Neutrophil (primary cell): ENCODE measurements around the gene WDR86.

ENCODE experiments used
- H3K27ac ChIP-seq: fragments of 200-600 bp; sonication (generic); 2 replicates; pipeline ENCODE4 v1.5.1; 2016; ENCODE audit warnings: mild to moderate bottlenecking, moderate library complexity
- H3K27me3 ChIP-seq: fragments of 200-600 bp; sonication (generic); 2 replicates; pipeline ENCODE4 v1.6.0; 2016; ENCODE audit warnings: mild to moderate bottlenecking
- H3K36me3 ChIP-seq: fragments of 200-600 bp; sonication (generic); 2 replicates; pipeline ENCODE4 v1.5.1; 2017
- H3K4me1 ChIP-seq, 2 experiments: fragments of 200-600 bp in 1 of 2; sonication (generic) in 1 of 2; 1 replicate in 1 of 2; 2 replicates in 1 of 2; pipeline versions ENCODE4 v1.5.1 to v1.6.1; 2013 to 2016; ENCODE audit warnings: low read depth in 1 of 2, low read length in 1 of 2, mild to moderate bottlenecking in 1 of 2, moderate library complexity in 1 of 2; ENCODE audit not compliant: control insufficient read depth in 1 of 2, insufficient read depth in 1 of 2
- H3K4me3 ChIP-seq, 2 experiments: fragments of 200-600 bp in 1 of 2; sonication (generic) in 1 of 2; 1 replicate in 1 of 2; 2 replicates in 1 of 2; pipeline ENCODE4 v1.5.1; 2013 to 2016; ENCODE audit warnings: low read depth in 1 of 2, low read length in 1 of 2, mild to moderate bottlenecking in 1 of 2, moderate library complexity in 1 of 2
- H3K9me3 ChIP-seq: fragments of 200-600 bp; sonication (generic); 2 replicates; pipeline ENCODE4 v1.5.1; 2016
- CTCF ChIP-seq: fragments of 200-600 bp; sonication (generic); IDR thresholded peaks from 2 replicates; pipeline ENCODE4 v1.5.1; 2016; ENCODE audit warnings: antibody characterized with exemption

WDR86 gene

GRCh38 chr7:151435103-151435916 lies 25.5 kb upstream of the WDR86 start:
- no peaks in the 10 kb centered on the region for H3K36me3 ChIP-seq
- TF ChIP-seq CTCF, result no peak
- no peaks in the 10 kb centered on the region for H3K9me3 ChIP-seq
- H3K27me3 ChIP-seq, result peaks cover 26% of the 10 kb centered on the region
- no peak overlapping the region for H3K4me3 ChIP-seq
- H3K27ac ChIP-seq, result no peak overlapping the region
- H3K4me1 ChIP-seq, result peaks cover 0 to 3% of the 10 kb centered on the region in 2 experiments

GRCh38 chr7:151434549-151434948 lies 24.7 kb upstream of the WDR86 start:
- no peak for TF ChIP-seq CTCF
- H3K9me3 ChIP-seq, result no peaks in the 10 kb centered on the region
- H3K4me1 ChIP-seq, result peaks cover 0 to 1% of the 10 kb centered on the region in 2 experiments
- no peaks in the 10 kb centered on the region for H3K36me3 ChIP-seq
- peaks cover 26% of the 10 kb centered on the region for H3K27me3 ChIP-seq
- H3K4me3 ChIP-seq, result no peak overlapping the region
- H3K27ac ChIP-seq, result no peak overlapping the region

- no peak overlapping the region for H3K4me3 ChIP-seq
- H3K9me3 ChIP-seq, result no peaks in the 10 kb centered on the region
- no peak for TF ChIP-seq CTCF
- no peaks in the 10 kb centered on the region for H3K4me1 ChIP-seq
- H3K36me3 ChIP-seq, result no peaks in the 10 kb centered on the region
- H3K27ac ChIP-seq, result no peak overlapping the region
- peaks cover 20% of the 10 kb centered on the region for H3K27me3 ChIP-seq
Observed at GRCh38 chr7:151433721-151434400, 24.0 kb upstream of the WDR86 start.

- Histone ChIP-seq H3K36me3 (no peaks in the 10 kb centered on the region), H3K9me3 (no peaks in the 10 kb centered on the region), H3K27ac (no peak overlapping the region), H3K4me1 (no peaks in the 10 kb centered on the region), H3K4me3 (no peak overlapping the region), H3K27me3 (peaks cover 11% of the 10 kb centered on the region)
- no peak for TF ChIP-seq CTCF
Observed at GRCh38 chr7:151432658-151433521, 23.1 kb upstream of the WDR86 start.

GRCh38 chr7:151431768-151432311 lies 22.0 kb upstream of the WDR86 start:
- H3K27ac ChIP-seq, result no peak overlapping the region
- H3K27me3 ChIP-seq, result peaks cover 10% of the 10 kb centered on the region

More at GRCh38 chr7:151431768-151432311, 22.0 kb upstream of the WDR86 start:
- no peaks in the 10 kb centered on the region for H3K36me3 ChIP-seq
- H3K4me3 ChIP-seq, result no peak overlapping the region
- TF ChIP-seq CTCF, result no peak
- H3K9me3 ChIP-seq, result no peaks in the 10 kb centered on the region
- H3K4me1 ChIP-seq, result no peaks in the 10 kb centered on the region
